HG02678 (cell line): ENCODE data around the gene TNNI3K.

Experiments
- ATAC-seq: cut with Tn5 transposase; IDR thresholded peaks from one replicate; pipeline ENCODE4 v1.9.1; 2021; ENCODE audit warnings: mild to moderate bottlenecking, moderate library complexity; ENCODE audit not compliant: unreplicated experiment

Gene TNNI3K

DNA sequence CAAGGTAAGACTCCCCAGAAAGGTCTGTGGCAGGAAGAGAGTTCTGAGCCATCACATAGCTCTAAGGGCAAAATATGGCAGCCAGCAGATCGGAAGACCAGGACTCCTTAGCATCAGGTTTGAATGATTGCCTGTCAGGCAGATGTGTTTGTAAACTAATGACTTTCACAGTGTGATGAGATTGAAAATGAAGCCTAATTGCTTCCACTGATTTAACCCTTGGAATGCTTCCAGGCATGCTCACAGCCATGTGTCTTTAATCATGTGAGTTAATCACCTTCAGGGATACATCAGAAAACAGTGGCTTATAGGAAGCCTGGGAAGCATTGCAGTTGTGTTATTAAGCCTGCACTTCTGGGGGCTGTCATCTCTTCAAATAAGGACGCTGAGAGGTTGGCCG lies 194.4 kb downstream of the TNNI3K start:
- no peak for ATAC-seq

DNA sequence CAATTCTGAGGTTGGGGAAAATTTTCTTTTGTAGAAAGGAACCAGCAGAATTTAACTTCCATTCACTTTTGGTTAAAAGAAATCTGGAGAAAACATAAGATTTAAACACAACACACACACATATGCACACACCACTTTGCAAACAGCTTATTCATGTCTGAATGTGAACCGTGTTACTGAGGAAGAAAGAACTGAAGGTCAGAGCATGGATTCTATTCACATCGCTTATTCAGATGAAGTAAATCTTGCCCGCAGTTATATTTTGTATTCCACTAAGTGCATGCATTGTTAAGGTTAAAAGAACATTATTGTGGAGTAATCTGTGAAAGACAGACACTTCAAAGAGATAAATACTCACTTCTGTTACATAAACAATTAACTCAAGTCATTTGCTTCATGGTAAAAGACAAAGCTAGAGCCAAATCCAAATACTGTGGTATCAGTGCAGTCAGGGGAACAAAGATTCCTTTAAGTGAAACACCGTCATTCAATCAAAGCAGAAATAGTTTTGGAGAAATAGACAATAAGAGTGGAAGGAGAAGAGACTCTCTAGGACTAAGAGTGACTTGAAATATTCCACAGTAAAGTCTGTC lies 195.3 kb downstream of the TNNI3K start:
- no peak for ATAC-seq

DNA sequence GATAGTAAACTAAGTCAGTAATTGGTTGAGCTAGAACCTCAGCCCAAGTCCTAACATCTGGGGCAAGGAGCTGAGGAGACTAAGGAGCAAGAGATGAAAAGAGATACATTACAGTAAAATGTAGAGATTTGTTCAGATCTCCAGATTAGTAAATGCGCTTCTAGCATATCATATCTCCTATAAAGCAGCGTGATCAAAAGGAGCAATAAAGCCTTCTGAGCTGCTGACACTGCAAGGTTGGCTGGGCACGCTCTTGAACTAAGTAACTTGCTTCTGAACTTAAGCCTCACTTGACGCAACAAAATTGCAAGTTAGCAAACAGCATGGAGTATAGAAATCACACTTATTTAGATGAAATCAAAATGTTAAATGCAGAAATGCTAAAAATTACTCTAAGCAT lies 196.3 kb downstream of the TNNI3K start:
- no peak for ATAC-seq

DNA sequence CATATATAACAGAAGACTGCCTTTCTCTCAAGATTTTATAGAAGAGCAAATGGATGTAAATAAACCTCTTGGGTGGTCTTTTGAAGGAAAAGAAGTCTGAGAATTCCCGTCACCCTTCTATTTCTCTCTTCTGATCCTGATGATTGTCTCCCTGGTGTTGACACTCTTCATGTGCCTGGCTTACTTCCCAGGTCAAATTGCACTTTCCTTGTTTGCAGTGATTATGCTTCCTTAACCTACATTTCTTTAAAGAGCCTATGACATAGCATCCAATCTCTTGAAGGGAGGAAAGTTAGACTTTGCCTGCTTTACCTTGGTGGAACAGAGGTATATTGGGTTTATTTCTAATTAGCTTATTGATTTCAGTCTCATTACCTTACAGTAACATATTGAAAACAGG lies 197.1 kb downstream of the TNNI3K start:
- no peak for ATAC-seq

- ATAC-seq = no peak
These were observed 199.1 kb downstream of the TNNI3K start for GRCh38 chr1:74434321-74434720.

DNA sequence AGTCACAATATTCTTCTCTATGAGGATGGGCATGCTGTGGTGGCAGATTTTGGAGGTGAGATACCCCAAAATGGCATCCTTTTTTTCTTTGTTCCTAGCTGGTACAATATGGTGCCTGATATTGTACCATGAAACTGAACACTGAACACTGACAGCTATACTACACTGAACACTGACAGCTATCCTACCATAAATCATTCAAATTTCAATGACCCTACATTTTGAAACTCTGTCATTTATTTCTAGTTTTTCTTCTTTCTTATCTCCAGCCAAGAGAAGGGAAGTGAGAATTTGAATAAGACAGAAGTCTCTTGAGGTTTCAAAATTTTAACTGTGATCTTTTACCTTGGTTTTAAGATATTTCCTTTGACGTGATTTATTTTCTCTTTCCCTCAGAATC lies 200.9 kb downstream of the TNNI3K start:
- no peak for ATAC-seq

- ATAC-seq = no peak
These were observed 201.8 kb downstream of the TNNI3K start for GRCh38 chr1:74437035-74437434.

DNA sequence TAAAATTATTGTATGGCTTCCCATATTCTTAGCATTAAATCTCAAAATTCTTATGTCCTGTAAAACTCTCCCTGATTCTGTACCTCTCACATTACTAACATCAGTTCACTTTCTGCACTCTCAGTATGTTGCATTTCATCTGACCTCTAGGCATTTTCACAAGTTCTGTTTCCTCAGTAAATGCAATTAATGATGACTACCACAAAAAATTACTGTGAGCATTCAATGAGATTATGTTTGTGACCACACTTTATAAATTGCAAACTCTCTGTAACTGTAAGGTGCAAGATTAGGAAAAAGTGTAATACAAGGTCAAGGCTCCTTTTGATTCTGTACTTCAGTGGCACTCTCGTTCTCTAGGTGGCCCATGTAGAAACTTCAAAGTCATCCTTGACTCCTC lies 216.8 kb downstream of the TNNI3K start:
- no peak for ATAC-seq

DNA sequence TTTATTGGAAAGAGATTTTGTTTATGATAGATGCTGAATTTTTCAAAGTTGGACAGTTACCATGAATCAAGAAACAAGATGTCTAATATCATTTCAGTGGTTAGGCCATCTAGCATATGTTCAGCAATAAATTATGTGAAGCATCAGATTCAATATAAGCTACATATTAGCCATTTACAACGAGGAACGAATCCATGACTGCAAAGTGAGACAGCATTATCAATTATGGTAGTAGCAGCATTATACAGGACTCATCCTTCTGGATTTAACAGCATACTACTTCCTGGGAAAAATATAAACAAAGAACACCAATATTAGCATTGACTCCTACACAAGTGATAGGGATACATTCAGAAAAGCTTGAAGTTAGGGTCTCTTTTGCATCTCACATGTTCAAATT lies 218.1 kb downstream of the TNNI3K start:
- ATAC-seq = no peak

DNA sequence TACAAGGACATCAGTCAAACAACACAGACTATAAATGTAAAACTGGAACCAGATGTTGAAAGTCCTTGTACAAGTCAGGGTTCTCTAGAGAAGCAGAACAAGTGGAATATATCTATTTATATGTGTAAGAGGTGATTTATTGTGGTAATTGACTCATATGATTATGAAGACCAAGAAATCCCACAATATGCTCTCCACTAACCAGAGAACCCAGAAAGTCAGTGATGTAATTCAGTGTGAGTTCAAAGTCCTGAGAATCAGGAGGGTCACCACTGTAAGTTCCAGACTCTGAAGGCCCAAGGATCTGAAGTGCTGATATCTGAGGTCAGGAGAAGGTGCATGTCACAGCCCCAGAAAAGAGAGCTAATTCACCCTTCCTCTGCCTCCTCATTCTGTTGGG lies 220.2 kb downstream of the TNNI3K start:
- ATAC-seq = no peak

DNA sequence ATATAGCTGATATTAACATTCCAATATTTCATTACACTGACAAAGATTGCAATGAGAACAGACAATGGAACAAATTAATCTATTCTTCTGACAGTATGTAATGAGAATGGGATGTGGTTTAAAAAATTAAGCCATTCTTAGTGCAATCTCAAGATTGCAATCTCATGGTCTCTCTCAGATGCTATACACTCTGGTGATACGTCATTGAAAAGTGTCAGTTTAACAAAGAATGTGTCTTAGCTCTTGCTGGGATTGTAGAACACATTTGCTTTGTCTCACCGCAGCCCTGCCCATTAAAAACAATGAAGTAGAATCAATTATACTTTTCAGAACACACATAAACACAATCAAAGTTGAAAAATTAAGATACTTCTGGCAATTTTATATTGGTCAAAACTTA lies 222.1 kb downstream of the TNNI3K start:
- ATAC-seq = no peak

- peak; percentile 43 for ATAC-seq
These were observed 228.3 kb downstream of the TNNI3K start for GRCh38 chr1:74463333-74463988.

DNA sequence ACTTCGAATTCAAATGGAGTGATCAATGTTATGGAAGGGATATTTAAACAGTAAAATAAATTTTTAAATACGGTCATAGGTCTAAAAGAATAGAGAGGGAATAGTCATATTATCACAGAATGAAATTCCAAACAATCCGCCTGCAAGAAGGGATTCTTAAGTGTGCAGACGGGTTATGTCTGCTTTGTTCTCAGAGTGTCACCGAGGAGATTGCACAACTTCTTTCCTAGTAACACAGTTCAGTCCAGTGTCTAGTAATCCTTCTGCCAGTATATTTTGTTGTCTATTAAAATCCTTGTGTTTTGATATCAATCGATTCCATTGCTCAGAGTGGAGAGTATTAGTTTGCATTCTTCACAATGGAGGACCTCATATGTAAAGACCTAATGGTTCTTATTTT lies 228.8 kb downstream of the TNNI3K start:
- ATAC-seq = no peak

DNA sequence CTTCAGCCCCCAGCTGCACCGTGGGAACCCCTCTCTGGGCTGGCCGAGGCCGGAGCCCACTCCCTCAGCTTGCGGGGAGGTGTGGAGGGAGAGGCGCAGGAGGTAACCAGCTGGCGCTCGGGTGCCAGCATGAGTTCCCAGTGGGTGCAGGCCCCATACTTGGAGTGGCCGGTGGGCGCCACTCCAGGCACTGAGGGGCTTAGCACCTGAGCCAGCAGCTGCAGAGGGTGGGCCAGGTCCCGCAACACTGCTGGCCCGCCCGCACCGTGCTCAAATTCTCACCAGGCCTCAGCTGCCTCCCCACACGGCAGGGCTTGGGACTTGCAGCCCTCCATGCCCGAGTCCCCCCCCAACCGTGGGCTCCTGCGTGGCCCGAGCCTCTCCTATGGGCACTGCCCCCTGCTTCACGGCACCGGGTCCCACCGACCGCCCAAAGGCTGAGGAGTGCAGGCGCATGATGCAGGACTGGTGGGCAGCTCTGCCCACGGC lies 230.1 kb downstream of the TNNI3K start:
- no peak for ATAC-seq

- no peak for ATAC-seq
These were observed 232.7 kb downstream of the TNNI3K start for GRCh38 chr1:74467786-74468377.

DNA sequence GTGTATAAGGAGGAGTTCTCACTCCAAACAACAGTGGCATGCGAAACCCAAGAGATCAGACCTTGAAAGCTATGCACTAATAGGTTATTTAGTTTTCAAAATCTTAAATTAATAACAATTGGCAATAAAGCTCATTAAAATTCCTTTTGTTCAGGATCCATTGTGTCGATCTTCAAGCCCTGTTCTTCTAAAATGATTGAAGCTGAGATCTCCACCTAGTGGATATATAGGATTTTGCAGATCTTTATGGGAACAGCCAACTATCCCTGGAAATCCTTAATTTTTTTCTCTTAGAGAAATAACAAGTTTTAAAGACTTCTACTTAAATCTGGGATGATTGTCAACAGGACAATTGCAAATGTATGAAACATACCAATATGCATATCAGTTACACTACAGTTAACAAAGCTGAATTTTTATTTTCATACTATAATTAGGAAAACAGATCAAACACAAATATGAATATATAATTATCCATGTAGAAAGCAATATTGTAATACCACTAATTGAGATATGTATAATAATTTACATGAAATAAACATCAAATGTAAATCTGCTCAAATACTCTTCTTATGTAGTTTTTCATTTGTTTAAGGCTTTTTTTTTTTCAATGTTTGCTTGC lies 233.9 kb downstream of the TNNI3K start:
- no peak for ATAC-seq

DNA sequence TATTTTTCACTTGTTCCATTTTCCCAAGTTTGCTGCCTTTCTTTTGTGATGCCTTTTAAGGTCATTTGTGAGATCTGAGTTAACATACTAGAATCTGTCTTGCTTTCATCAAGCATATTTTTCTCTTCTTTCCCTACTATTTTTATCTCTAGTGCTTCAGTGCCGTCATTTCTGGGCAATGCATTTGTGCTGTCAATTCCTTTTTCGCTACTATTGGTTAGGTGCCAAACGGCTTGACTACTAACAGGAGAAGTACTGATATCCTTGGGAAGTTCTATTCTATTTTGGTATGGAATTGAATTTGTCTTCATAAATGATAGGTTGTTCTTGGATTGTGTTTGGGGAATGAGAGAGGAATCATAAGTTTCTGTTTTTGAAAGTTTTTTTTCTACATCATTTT lies 235.1 kb downstream of the TNNI3K start:
- ATAC-seq = no peak

DNA sequence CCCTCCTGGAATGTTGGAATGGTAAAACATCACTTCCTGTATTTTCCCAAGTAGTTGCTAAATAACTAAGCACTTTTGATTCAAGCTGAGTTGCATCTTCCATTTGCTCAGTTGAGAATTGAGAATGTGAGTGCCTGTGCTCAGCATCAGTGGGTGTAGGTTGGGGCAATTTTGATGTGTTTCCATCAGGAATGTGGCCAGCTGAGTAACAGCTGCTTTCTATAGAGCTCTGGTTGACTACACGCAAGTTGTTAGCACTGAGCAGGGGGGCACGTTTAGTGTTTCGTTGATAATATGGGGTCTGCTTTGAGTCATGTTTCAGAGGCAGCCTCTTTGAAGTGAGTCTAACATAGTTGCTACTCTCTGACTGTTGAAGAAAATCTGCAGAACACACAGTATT lies 235.7 kb downstream of the TNNI3K start:
- ATAC-seq = no peak

DNA sequence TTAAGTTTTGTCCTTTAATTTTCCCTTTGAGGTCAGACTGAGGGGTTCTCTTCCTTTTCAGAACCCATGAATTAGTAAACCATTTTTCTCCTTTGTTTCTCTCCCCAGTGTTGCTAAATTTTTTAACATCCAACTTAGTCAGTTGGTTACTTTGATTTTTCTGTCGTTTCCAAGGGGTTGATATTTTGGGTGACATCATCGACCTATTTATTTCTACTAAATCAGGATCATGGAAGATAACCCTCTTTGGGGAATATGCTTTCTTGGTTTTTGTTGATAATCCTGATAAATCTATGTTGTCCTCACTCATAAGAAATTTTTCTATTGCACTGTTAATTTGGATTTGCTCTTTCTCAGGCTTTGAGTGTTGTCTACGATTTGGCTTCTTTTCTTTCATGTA lies 236.3 kb downstream of the TNNI3K start:
- no peak for ATAC-seq

DNA sequence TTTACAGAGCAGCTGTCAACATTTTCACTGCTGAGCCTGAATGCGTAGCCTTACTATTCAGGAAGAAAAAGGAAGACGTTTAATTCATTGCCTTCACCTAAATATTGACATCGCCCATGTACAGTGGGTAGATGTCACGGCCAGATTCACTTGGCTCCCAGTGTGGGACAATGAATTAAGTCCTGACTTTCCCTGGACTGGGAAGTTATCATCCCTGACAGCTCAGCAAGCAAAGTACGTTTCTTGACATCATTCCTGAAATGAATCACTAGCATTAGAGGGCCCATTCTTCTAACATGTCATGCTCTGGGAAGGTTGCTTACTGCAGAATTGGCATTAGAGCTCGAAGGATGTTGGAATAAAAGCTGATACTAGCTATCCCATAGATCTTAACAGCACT lies 239.4 kb downstream of the TNNI3K start:
- no peak for ATAC-seq

- ATAC-seq = no peak
These were observed 243.8 kb downstream of the TNNI3K start for GRCh38 chr1:74478979-74479378.

- no peak for ATAC-seq
These were observed 244.9 kb downstream of the TNNI3K start for GRCh38 chr1:74480068-74480467.
